CD4-positive, alpha-beta memory T cell (primary cell): ENCODE data around the gene RNF41. TPM values are rescaled to one million over a fixed set of nuclear protein-coding genes. Genes with fewer than 3 reads are reported as not detected.

ENCODE experiments used
- CTCF ChIA-PET: fragments of 350-600 bp; sonication (Branson Sonifier 250); formaldehyde crosslinking; loops from one replicate; lab custom pipeline; 2021; ENCODE audit warnings: inconsistent platforms; ENCODE audit not compliant: partially characterized antibody; lab: Charles Lee
- POLR2A ChIA-PET: fragments of 350-600 bp; sonication (Branson Sonifier 250); formaldehyde crosslinking; loops from one replicate; lab custom pipeline; 2021; ENCODE audit not compliant: partially characterized antibody; lab: Charles Lee
- DNase-seq, 5 donors: peaks; one replicate each; pipeline versions ENCODE4 v3.0.0 to v3.0.0-alpha.2; 2020 to 2022; ENCODE audit warnings: mixed read lengths in 1 of 5
- H3K27ac ChIP-seq: one replicate; pipeline ENCODE4 v1.7.0; 2013; ENCODE audit warnings: low read depth, low read length
- H3K27me3 ChIP-seq: 2 replicates; pipeline ENCODE4 v1.7.0; 2013; ENCODE audit warnings: mild to moderate bottlenecking, low read length, moderate library complexity; ENCODE audit not compliant: insufficient read depth
- H3K36me3 ChIP-seq: 2 replicates; pipeline ENCODE4 v1.7.0; 2013; ENCODE audit warnings: mild to moderate bottlenecking, low read length, moderate library complexity; ENCODE audit not compliant: insufficient read depth
- H3K4me1 ChIP-seq: 2 replicates; pipeline ENCODE4 v1.7.0; 2013; ENCODE audit warnings: mild to moderate bottlenecking, low read length, moderate library complexity; ENCODE audit not compliant: insufficient read depth
- H3K4me3 ChIP-seq, 2 donors: one replicate each; pipeline ENCODE4 v1.7.0; 2013; ENCODE audit warnings: low read length in 2 of 2, mild to moderate bottlenecking in 1 of 2
- H3K9me3 ChIP-seq, 2 donors: one replicate each; pipeline ENCODE4 v1.7.0; 2013; ENCODE audit warnings: low read length in 2 of 2, control low read depth in 1 of 2; ENCODE audit not compliant: control insufficient read depth in 1 of 2
- H3K27ac Mint-ChIP-seq, 7 donors: one replicate each; pipeline ENCODE4 v1.8.0; 2020 to 2021; ENCODE audit warnings: mixed read lengths in 7 of 7, mild to moderate bottlenecking in 6 of 7, inconsistent platforms in 3 of 7, moderate library complexity in 3 of 7
- H3K27me3 Mint-ChIP-seq, 2 donors: one replicate each; pipeline ENCODE4 v1.8.0; 2020 to 2021; ENCODE audit warnings: mixed read lengths in 2 of 2
- H3K36me3 Mint-ChIP-seq, 2 donors: one replicate each; pipeline ENCODE4 v1.8.0; 2020 to 2021; ENCODE audit warnings: mixed read lengths in 2 of 2, inconsistent platforms in 1 of 2, mild to moderate bottlenecking in 1 of 2
- H3K4me1 Mint-ChIP-seq, 4 donors: one replicate each; pipeline ENCODE4 v1.8.0; 2020 to 2021; ENCODE audit warnings: mixed read lengths in 4 of 4, mild to moderate bottlenecking in 1 of 4
- H3K4me3 Mint-ChIP-seq, 8 donors: one replicate each; pipeline ENCODE4 v1.8.0; 2020 to 2021; ENCODE audit warnings: mixed read lengths in 8 of 8, mild to moderate bottlenecking in 7 of 8, moderate library complexity in 6 of 8, inconsistent platforms in 3 of 8
- H3K9me3 Mint-ChIP-seq, 8 donors: one replicate each; pipeline ENCODE4 v1.8.0; 2020 to 2021; ENCODE audit warnings: mixed read lengths in 8 of 8, mild to moderate bottlenecking in 5 of 8, inconsistent platforms in 3 of 8, moderate library complexity in 1 of 8
- intact Hi-C: fragments of 100-400 bp; cut with micrococcal nuclease; formaldehyde crosslinking; loops from one replicate; pipeline ENCODE4 v1.15.1; 2023
- polyA plus RNA-seq, 2 donors: library from polyadenylated mRNA; unstranded; fragments of 300-500 nt; fragmentation: Illumina TruSeq; gene quantifications; one replicate each; pipeline ENCODE4 v1.2.3, GENCODE V29; 2021
- total RNA-seq, 2 experiments: library from RNA; stranded (reverse); gene quantifications; one replicate each; pipeline ENCODE4 v1.2.3, GENCODE V29; 2021

RNF41 gene
- total and polyA plus RNA-seq, 4 experiments from 2014 or later: 33.2 to 46.7 (median 41.5) TPM

DNA sequence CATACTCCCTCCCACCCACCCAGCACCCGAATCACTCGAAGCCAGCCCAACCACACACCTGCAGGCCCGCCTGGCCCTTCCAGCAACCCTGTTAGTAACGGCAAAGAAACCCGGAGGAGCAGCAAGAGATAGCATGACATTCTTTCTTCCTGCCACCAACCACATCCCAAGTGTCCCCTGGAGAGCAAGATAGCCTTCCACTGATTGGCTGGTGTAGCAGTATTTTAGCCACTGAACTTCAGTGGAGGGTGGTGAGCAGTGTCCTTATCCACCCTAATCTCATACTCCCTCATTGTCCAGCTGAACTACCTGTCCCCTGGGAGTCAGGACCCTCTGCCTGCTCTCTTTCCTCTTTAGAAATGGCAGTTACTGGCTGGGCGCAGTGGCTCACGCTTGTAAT lies 7.4 kb upstream of the RNF41 start:
- Histone ChIP-seq H3K27ac (no peak overlapping the region), H3K27me3 (no peaks in the 10 kb centered on the region), H3K4me3 (no peak overlapping the region), H3K4me1 (peaks cover 15% of the 10 kb centered on the region), H3K36me3 (no peaks in the 10 kb centered on the region), H3K9me3 (no peaks in the 10 kb centered on the region)
- Mint-ChIP-seq H3K36me3 (peaks cover 0 to 11% of the 10 kb centered on the region in 2 donors), H3K27ac (no peak overlapping the region), H3K9me3 (peaks cover 0 to 2% (median 0%) of the 10 kb centered on the region in 8 donors), H3K27me3 (no peaks in the 10 kb centered on the region), H3K4me3 (no peak overlapping the region), H3K4me1 (peaks cover 8 to 19% (median 12%) of the 10 kb centered on the region in 4 donors)
- intact Hi-C loops: no loop called here
- no peak for DNase-seq
- CTCF ChIA-PET: no interaction called here
- POLR2A ChIA-PET: no interaction called here

DNA sequence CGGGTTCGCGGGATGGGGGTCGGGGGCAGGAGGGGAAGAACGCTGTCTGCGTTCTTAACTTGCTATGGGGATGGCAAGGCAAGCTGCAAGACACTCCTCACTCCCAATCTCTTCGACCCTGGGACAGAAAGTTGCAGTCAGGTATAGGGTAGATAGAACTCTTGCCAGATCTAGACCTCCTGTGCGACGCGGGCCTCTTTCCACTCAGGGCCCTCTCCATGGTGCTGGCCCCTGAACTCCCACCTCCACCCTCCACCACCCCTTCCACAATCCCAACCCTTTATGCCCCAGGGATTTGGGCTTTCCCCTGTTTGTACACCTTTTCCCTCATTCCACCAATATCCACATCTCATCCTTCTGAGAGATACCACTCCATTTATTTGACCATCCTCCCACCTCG lies 3.2 kb upstream of the RNF41 start:
- no peaks in the 10 kb centered on the region for H3K27me3 Mint-ChIP-seq
- Histone ChIP-seq H3K27me3 (no peaks in the 10 kb centered on the region), H3K27ac (peak overlapping the region; percentile 83), H3K4me1 (peaks cover 42% of the 10 kb centered on the region), H3K9me3 (no peaks in the 10 kb centered on the region), H3K4me3 (peak overlapping the region; percentile 28 to 79), H3K36me3 (no peaks in the 10 kb centered on the region)
- CTCF ChIA-PET: interaction anchor here (2.3 to 3.9 kb wide), 2 partner anchors 33 to 107 kb away, joined by 8 to 18 read pairs; partner anchors contain the start of gene ZC3H10
- peaks cover 0 to 17% of the 10 kb centered on the region in 2 donors for H3K36me3 Mint-ChIP-seq
- POLR2A ChIA-PET: interaction anchor here (0.7 kb wide), 1 partner anchor 36 kb away, joined by 4 read pairs; the partner anchor contains the start of gene SMARCC2
- DNase-seq: no peak
- intact Hi-C loops: loop anchor here (1.0 to 5.0 kb wide), 7 partner anchors 32 to 1002 kb away; partner anchors contain the start of genes COQ10A and SHMT2
- H3K9me3 Mint-ChIP-seq: peaks cover 0 to 1% (median 0%) of the 10 kb centered on the region in 8 donors
- peaks cover 24 to 55% (median 42%) of the 10 kb centered on the region in 4 donors for H3K4me1 Mint-ChIP-seq
- peak overlapping the region; percentile 82 to 100 (median 90) for H3K27ac Mint-ChIP-seq
- H3K4me3 Mint-ChIP-seq: peak overlapping the region; percentile 71 to 99 (median 86)

DNA sequence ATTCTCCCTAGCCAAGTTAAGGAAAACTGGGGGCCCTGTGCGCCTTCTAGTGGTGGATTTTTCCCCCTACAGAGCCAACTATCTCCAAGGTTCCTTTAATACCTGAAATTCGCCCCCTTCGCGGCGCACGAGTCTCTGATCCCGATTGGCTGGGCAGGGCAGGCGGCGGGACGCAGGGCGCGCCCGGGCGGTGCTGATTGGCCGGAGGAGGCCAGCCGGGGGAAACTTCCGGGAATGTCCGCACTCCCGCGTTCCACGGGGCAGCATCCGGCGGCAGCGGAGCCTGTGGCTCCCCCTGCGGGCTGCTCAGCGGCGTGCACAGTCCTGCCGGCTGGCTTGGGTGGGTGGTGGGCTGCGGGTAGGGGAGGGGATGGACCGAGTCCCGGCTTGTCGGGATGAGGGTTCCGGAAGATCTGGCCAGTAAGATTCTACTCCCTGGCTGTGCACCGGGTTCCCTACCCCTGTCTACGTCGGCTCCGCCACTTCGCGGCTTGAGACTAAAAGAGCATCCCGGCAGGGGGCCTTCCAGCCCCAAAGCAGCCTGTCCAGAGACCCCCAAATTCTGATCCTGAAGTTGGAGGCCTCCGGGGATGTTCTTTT lies 2.5 kb upstream of the RNF41 start, which contains the start of gene NABP2:
Gene NABP2 (plus strand): TSS at position 241 of the 600 bp plus-strand sequence. CDS start 515 bp downstream, outside the sequence.
- H3K4me1 Mint-ChIP-seq: peaks cover 24 to 58% (median 43%) of the 10 kb centered on the region in 4 donors
- Histone ChIP-seq H3K27me3 (no peaks in the 10 kb centered on the region), H3K9me3 (no peaks in the 10 kb centered on the region), H3K4me3 (peak within 1 kb of the TSS; percentile 28 to 79), H3K4me1 (peaks cover 42% of the 10 kb centered on the region), H3K36me3 (no peaks in the 10 kb centered on the region), H3K27ac (peak within 1 kb of the TSS; percentile 83)
- peak; percentile 88 to 93 (median 89) for DNase-seq
- no peaks in the 10 kb centered on the region for H3K27me3 Mint-ChIP-seq
- H3K36me3 Mint-ChIP-seq: peaks cover 0 to 16% of the 10 kb centered on the region in 2 donors
- H3K27ac Mint-ChIP-seq: peak within 1 kb of the TSS; percentile 90 to 100 (median 99)
- peaks cover 0 to 1% (median 0%) of the 10 kb centered on the region in 8 donors for H3K9me3 Mint-ChIP-seq
- H3K4me3 Mint-ChIP-seq: peak within 1 kb of the TSS; percentile 83 to 99 (median 87)
- POLR2A ChIA-PET: interaction anchor here (3.0 to 4.1 kb wide), 2 partner anchors 33 to 96 kb away, joined by 66 to 94 read pairs; partner anchors contain the start of genes ESYT1 and SMARCC2
- CTCF ChIA-PET: interaction anchor here (2.3 to 3.9 kb wide), 4 partner anchors 17 to 106 kb away, joined by 8 to 61 read pairs (median 24); partner anchors contain the start of gene ZC3H10
- intact Hi-C loops: loop anchor here (1.0 to 5.0 kb wide), 7 partner anchors 31 to 1003 kb away; partner anchors contain the start of genes COQ10A and SHMT2

DNA sequence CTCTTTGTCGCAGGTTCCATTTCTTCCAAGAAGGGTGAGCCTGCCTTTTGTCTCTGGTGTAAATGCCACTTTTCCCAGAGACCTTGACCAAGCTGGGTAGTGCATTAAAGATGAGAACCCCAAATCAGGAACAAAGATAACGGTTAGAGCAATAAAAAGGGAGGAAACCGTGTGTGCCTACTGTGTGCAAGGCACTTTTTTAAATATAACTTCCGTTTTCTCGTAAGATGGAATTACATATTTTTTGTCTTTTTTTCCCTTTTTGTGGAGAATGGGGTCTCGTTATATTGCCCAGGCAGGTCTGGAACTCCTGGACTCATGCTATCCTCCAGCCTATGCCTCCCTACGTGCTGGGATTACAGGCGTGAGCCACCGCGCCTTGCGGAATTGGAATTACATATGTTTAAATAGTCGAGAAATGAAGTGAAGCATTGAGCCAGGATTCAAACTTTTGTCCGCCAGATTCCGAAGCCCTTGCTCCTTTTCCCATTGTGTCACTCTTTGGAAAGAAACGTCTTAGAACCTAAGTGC lies 1.9 kb upstream of the RNF41 start:
- Mint-ChIP-seq H3K27me3 (no peaks in the 10 kb centered on the region), H3K27ac (peak overlapping the region; percentile 90 to 100 (median 95)), H3K9me3 (peaks cover 0 to 1% (median 0%) of the 10 kb centered on the region in 8 donors), H3K4me3 (peak overlapping the region; percentile 83 to 99 (median 87)), H3K4me1 (peaks cover 24 to 58% (median 43%) of the 10 kb centered on the region in 4 donors), H3K36me3 (peaks cover 0 to 14% of the 10 kb centered on the region in 2 donors)
- peak overlapping the region; percentile 28 to 79 for H3K4me3 ChIP-seq
- intact Hi-C loops: loop anchor here (1.0 to 5.0 kb wide), 8 partner anchors 30 to 1004 kb away; partner anchors contain the start of genes COQ10A and SHMT2
- H3K9me3 ChIP-seq: no peaks in the 10 kb centered on the region
- no peak for DNase-seq
- no peaks in the 10 kb centered on the region for H3K27me3 ChIP-seq
- ChIA-PET POLR2A (interaction anchor here (2.2 to 4.1 kb wide), 4 partner anchors 32 to 240 kb away, joined by 10 to 94 read pairs (median 42); partner anchors contain the start of genes COQ10A, ESYT1 and SMARCC2), CTCF (interaction anchor here (1.2 to 3.9 kb wide), 6 partner anchors 17 to 240 kb away, joined by 3 to 61 read pairs (median 28); partner anchors contain the start of genes ANKRD52, ESYT1, SMARCC2 and ZC3H10)
- no peaks in the 10 kb centered on the region for H3K36me3 ChIP-seq
- H3K27ac ChIP-seq: peak overlapping the region; percentile 83
- H3K4me1 ChIP-seq: peaks cover 42% of the 10 kb centered on the region

DNA sequence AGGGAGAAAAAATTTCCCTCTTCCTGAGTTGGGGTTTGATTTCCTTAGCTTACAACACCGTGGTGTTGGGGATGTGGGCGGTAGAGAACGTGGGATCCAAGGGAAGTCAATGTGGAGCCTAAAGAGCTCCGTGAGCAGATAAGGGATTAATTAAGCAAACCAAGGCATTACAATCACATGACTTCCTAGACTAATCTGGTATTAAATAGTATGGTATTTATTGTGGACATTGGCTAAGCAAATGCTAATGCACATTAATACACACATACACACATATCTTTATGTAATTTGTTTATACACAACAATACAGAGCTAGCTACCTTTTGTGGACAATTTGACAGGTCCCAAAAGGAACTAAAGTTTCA lies 791 bp upstream of the RNF41 start:
- peak overlapping the region; percentile 98 to 100 (median 99) for H3K27ac Mint-ChIP-seq
- POLR2A ChIA-PET: interaction anchor here (0.7 to 4.1 kb wide), 48 partner anchors 9 to 503 kb away, joined by 3 to 98 read pairs (median 6); partner anchors contain the start of genes ANKRD52, ATP5F1B, CNPY2 and COQ10A

DNA sequence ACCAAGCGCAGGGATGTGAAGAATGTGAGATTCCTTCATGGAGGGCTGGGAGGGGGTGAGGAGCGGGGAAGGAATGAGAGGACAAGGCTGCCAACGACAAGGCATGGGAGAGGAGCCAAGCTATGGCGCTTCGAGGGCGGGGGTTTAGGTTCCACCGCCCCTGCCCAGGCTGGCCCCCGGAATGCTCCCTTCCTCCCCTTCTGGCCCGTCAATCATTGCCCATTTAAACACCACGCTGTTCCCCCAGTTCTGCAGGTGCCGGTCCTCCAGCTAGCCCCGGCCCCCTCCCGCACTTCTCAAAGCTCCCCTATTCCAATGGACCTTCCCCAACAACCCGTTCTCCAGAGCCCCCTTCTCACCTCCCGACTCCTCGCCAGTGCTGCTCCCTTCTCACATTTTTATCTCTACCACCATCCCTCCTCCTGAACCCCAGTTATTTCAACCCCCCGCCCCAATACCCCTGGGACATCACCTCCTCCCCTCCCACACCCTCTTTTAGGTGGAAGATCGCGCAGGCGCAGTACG lies 428 bp downstream of the RNF41 start:
- Mint-ChIP-seq H3K4me1 (peaks cover 27 to 63% (median 46%) of the 10 kb centered on the region in 4 donors), H3K4me3 (peak overlapping the region; percentile 93 to 99 (median 98)), H3K36me3 (peaks cover 4 to 16% of the 10 kb centered on the region in 2 donors), H3K27ac (peak overlapping the region; percentile 98 to 100 (median 99)), H3K27me3 (no peaks in the 10 kb centered on the region), H3K9me3 (peaks cover 0 to 1% (median 0%) of the 10 kb centered on the region in 8 donors)
- Histone ChIP-seq H3K4me1 (peaks cover 42% of the 10 kb centered on the region), H3K27ac (peak overlapping the region; percentile 97), H3K36me3 (no peaks in the 10 kb centered on the region), H3K4me3 (peak overlapping the region; percentile 92), H3K9me3 (no peaks in the 10 kb centered on the region), H3K27me3 (no peaks in the 10 kb centered on the region)
- no peak for DNase-seq
- intact Hi-C loops: loop anchor here (1.0 to 5.0 kb wide), 4 partner anchors 46 to 1006 kb away; partner anchors contain the start of genes COQ10A, MYL6, SHMT2 and SPRYD4
- ChIA-PET POLR2A (interaction anchor here (0.5 to 4.1 kb wide), 53 partner anchors 8 to 789 kb away, joined by 3 to 98 read pairs (median 6); partner anchors contain the start of genes ANKRD52, CD63, CNPY2 and COQ10A), CTCF (interaction anchor here (0.6 to 3.9 kb wide), 26 partner anchors 8 to 1222 kb away, joined by 3 to 61 read pairs (median 5); partner anchors contain the start of genes ANKRD52, COQ10A, MYL6B and PA2G4)

More for the DNA sequence above, 791 bp upstream of the RNF41 start:
- H3K27me3 ChIP-seq: no peaks in the 10 kb centered on the region
- H3K27ac ChIP-seq: peak overlapping the region; percentile 97
- CTCF ChIA-PET: interaction anchor here (0.9 to 3.9 kb wide), 26 partner anchors 9 to 484 kb away, joined by 3 to 61 read pairs (median 5); partner anchors contain the start of genes ANKRD52, COQ10A, ESYT1 and MYL6B
- H3K4me3 ChIP-seq: peak overlapping the region; percentile 92
- H3K27me3 Mint-ChIP-seq: no peaks in the 10 kb centered on the region
- H3K4me1 ChIP-seq: peaks cover 42% of the 10 kb centered on the region
- no peak for DNase-seq
- H3K4me3 Mint-ChIP-seq: peak overlapping the region; percentile 93 to 99 (median 98)
- peaks cover 0 to 14% of the 10 kb centered on the region in 2 donors for H3K36me3 Mint-ChIP-seq
- H3K4me1 Mint-ChIP-seq: peaks cover 24 to 58% (median 43%) of the 10 kb centered on the region in 4 donors
- intact Hi-C loops: loop anchor here (1.0 to 5.0 kb wide), 4 partner anchors 45 to 1005 kb away; partner anchors contain the start of genes COQ10A, SHMT2 and STAT2
- no peaks in the 10 kb centered on the region for H3K9me3 ChIP-seq
- peaks cover 0 to 1% (median 0%) of the 10 kb centered on the region in 8 donors for H3K9me3 Mint-ChIP-seq
- H3K36me3 ChIP-seq: no peaks in the 10 kb centered on the region
